CD14-positive monocyte (primary cell): ENCODE measurements around the gene XPO6. TPM values are rescaled to one million over a fixed set of nuclear protein-coding genes. Genes with fewer than 3 reads are reported as not detected.

ENCODE experiments used
- DNase-seq, 3 donors: peaks; one replicate each; pipeline ENCODE4 v3.0.0-alpha.2; 2011 to 2022
- H2AFZ ChIP-seq: 2 replicates; pipeline ENCODE4 v1.6.0; 2012; ENCODE audit warnings: mild to moderate bottlenecking, low read depth, low read length, inconsistent platforms; ENCODE audit not compliant: insufficient read depth, poor library complexity, severe bottlenecking
- H3K27ac ChIP-seq, 2 donors: 1 replicate in 1 of 2; 2 replicates in 1 of 2; pipeline ENCODE4 v1.5.1; 2012 to 2013; ENCODE audit warnings: low read length in 2 of 2, control low read depth in 1 of 2, inconsistent platforms in 1 of 2, low read depth in 1 of 2, mild to moderate bottlenecking in 1 of 2
- H3K27me3 ChIP-seq, 2 donors: one replicate each; pipeline versions ENCODE4 v1.6.0 to v1.6.1; 2011 to 2013; ENCODE audit warnings: low read length in 2 of 2; ENCODE audit not compliant: control insufficient read depth in 2 of 2, insufficient read depth in 2 of 2
- H3K36me3 ChIP-seq, 2 donors: replicated peaks in 1 of 2; 1 replicate in 1 of 2; 2 replicates in 1 of 2; pipeline versions ENCODE4 v1.5.1 to v1.6.1; 2012 to 2013; ENCODE audit warnings: low read length in 2 of 2, control low read depth in 1 of 2, inconsistent platforms in 1 of 2, mild to moderate bottlenecking in 1 of 2; ENCODE audit not compliant: insufficient read depth in 2 of 2, control insufficient read depth in 1 of 2
- H3K4me1 ChIP-seq, 2 donors: 1 replicate in 1 of 2; 2 replicates in 1 of 2; pipeline versions ENCODE4 v1.5.1 to v1.6.1; 2012 to 2013; ENCODE audit warnings: low read length in 2 of 2, control low read depth in 1 of 2, inconsistent platforms in 1 of 2, mild to moderate bottlenecking in 1 of 2, moderate library complexity in 1 of 2; ENCODE audit not compliant: insufficient read depth in 2 of 2, control insufficient read depth in 1 of 2
- H3K4me2 ChIP-seq: replicated peaks from 2 replicates; pipeline ENCODE3; 2012; ENCODE audit warnings: low read length, moderate library complexity, mild to moderate bottlenecking; ENCODE audit not compliant: poor library complexity, severe bottlenecking; ENCODE audit errors: extremely low read depth
- H3K4me3 ChIP-seq, 3 experiments: fragments of 200-600 bp in 1 of 3; sonication (generic) in 1 of 3; replicated peaks in 1 of 3; 1 replicate in 2 of 3; 2 replicates in 1 of 3; pipeline ENCODE4 v1.5.1; 2011 to 2013; ENCODE audit warnings: low read length in 3 of 3, mild to moderate bottlenecking in 3 of 3, control low read depth in 2 of 3, low read depth in 2 of 3, inconsistent platforms in 1 of 3, moderate library complexity in 1 of 3
- H3K79me2 ChIP-seq: 2 replicates; pipeline ENCODE4 v1.6.0; 2012; ENCODE audit warnings: mild to moderate bottlenecking, control low read depth, inconsistent platforms, low read length, moderate library complexity; ENCODE audit not compliant: insufficient read depth
- H3K9ac ChIP-seq: 2 replicates; pipeline ENCODE4 v1.6.0; 2017; ENCODE audit warnings: low read length, mild to moderate bottlenecking; ENCODE audit not compliant: insufficient read depth, poor library complexity, severe bottlenecking
- H3K9me3 ChIP-seq, 2 donors: replicated peaks in 1 of 2; 1 replicate in 1 of 2; 2 replicates in 1 of 2; pipeline versions ENCODE4 v1.5.1 to v1.6.1; 2012 to 2013; ENCODE audit warnings: low read length in 2 of 2, control low read depth in 1 of 2; ENCODE audit not compliant: control insufficient read depth in 1 of 2, insufficient read depth in 1 of 2
- H4K20me1 ChIP-seq: 2 replicates; pipeline ENCODE4 v1.6.0; 2012; ENCODE audit warnings: mild to moderate bottlenecking, low read length, control low read depth, moderate library complexity; ENCODE audit not compliant: insufficient read depth
- H3K27ac Mint-ChIP-seq, 7 donors: one replicate each; pipeline ENCODE4 v1.8.0; 2020; ENCODE audit warnings: mild to moderate bottlenecking in 7 of 7, mixed read lengths in 7 of 7, moderate library complexity in 6 of 7, inconsistent platforms in 2 of 7
- H3K27me3 Mint-ChIP-seq, 3 donors: one replicate each; pipeline ENCODE4 v1.8.0; 2021 to 2022; ENCODE audit warnings: low read depth in 3 of 3, mild to moderate bottlenecking in 3 of 3, mixed read lengths in 3 of 3, moderate library complexity in 3 of 3, inconsistent platforms in 1 of 3
- H3K36me3 Mint-ChIP-seq, 2 donors: one replicate each; pipeline ENCODE4 v1.8.0; 2020; ENCODE audit warnings: mixed read lengths in 2 of 2, inconsistent platforms in 1 of 2, mild to moderate bottlenecking in 1 of 2
- H3K4me1 Mint-ChIP-seq: one replicate; pipeline ENCODE4 v1.8.0; 2020; ENCODE audit warnings: mild to moderate bottlenecking, mixed read lengths
- H3K4me3 Mint-ChIP-seq, 2 donors: one replicate each; pipeline ENCODE4 v1.8.0; 2020; ENCODE audit warnings: mild to moderate bottlenecking in 2 of 2, mixed read lengths in 2 of 2, moderate library complexity in 1 of 2
- H3K9me3 Mint-ChIP-seq, 7 donors: one replicate each; pipeline ENCODE4 v1.8.0; 2020 to 2022; ENCODE audit warnings: mixed read lengths in 7 of 7, mild to moderate bottlenecking in 6 of 7, moderate library complexity in 6 of 7, inconsistent platforms in 2 of 7
- CTCF ChIP-seq: fragments of 200-600 bp; IDR thresholded peaks from one replicate; pipeline ENCODE4 v1.8.0; 2022; ENCODE audit warnings: antibody characterized with exemption, mild to moderate bottlenecking
- WGBS: methylation state at CpG from one replicate; pipeline ENCODE4 v1.1.5; 2013; ENCODE audit warnings: missing lambda C conversion rate; ENCODE audit not compliant: insufficient coverage; 5-methylcytosine and 5-hydroxymethylcytosine counted together
- intact Hi-C, 2 donors: fragments of 100-400 bp; cut with micrococcal nuclease; formaldehyde crosslinking; loops; one replicate each; pipeline versions ENCODE4 v1.15.0 to v1.15.1; 2023
- polyA plus RNA-seq, 3 donors: library from polyadenylated mRNA; depleted of rRNA in 1 of 3; unstranded in 2 of 3; stranded (reverse) in 1 of 3; fragments of 300-500 nt in 2 of 3; fragments of >200 nt in 1 of 3; fragmentation: Illumina TruSeq in 2 of 3; gene quantifications; 1 replicate in 2 of 3; 2 replicates in 1 of 3; pipeline ENCODE4 v1.2.3, GENCODE V29; 2012 to 2021

Gene XPO6
- polyA plus RNA-seq, 3 donors = 35.7 to 166 (median 38.3) TPM

GRCh38 chr16:28100810-28101532 lies 110.8 kb downstream of the XPO6 start:
- no peaks in the 10 kb centered on the region for H3K79me2 ChIP-seq
- H3K4me2 ChIP-seq = no peak overlapping the region
- peaks cover 0 to 2% (median 0%) of the 10 kb centered on the region in 7 donors for H3K9me3 Mint-ChIP-seq
- H3K27me3 Mint-ChIP-seq = peaks cover 0 to 3% (median 0%) of the 10 kb centered on the region in 3 donors
- H3K36me3 ChIP-seq = peaks cover 92 to 100% of the 10 kb centered on the region in 2 donors
- peaks cover 93 to 100% of the 10 kb centered on the region in 2 donors for H3K36me3 Mint-ChIP-seq
- H3K27ac ChIP-seq = peak overlapping the region in 1 of 2 donors; percentile 13
- DNase-seq = no peak
- no peak overlapping the region for H3K4me3 Mint-ChIP-seq
- H3K4me3 ChIP-seq = no peak overlapping the region
- H3K27ac Mint-ChIP-seq = peak overlapping the region in 1 of 7 donors; percentile 26
- no peaks in the 10 kb centered on the region for H3K9me3 ChIP-seq
- H2AFZ ChIP-seq = no peak overlapping the region
- intact Hi-C loops = no loop called here
- H4K20me1 ChIP-seq = peaks cover 32% of the 10 kb centered on the region
- WGBS = 98% methylated on average over 13 of the region's 14 CpGs
- H3K4me1 Mint-ChIP-seq = no peaks in the 10 kb centered on the region
- H3K9ac ChIP-seq = no peak overlapping the region
- no peaks in the 10 kb centered on the region for H3K27me3 ChIP-seq
- no peak for TF ChIP-seq CTCF
- H3K4me1 ChIP-seq = no peaks in the 10 kb centered on the region

- no peaks in the 10 kb centered on the region for H3K79me2 ChIP-seq
- H3K9ac ChIP-seq = no peak overlapping the region
- H3K4me1 Mint-ChIP-seq = no peaks in the 10 kb centered on the region
- no peak for TF ChIP-seq CTCF
- no peak overlapping the region for H3K4me3 ChIP-seq
- H3K27me3 ChIP-seq = no peaks in the 10 kb centered on the region
- H2AFZ ChIP-seq = no peak overlapping the region
- H3K27ac ChIP-seq = no peak overlapping the region
- no peaks in the 10 kb centered on the region for H3K4me1 ChIP-seq
- H3K4me3 Mint-ChIP-seq = no peak overlapping the region
- intact Hi-C loops = no loop called here
- H3K36me3 Mint-ChIP-seq = peaks cover 79 to 93% of the 10 kb centered on the region in 2 donors
- H4K20me1 ChIP-seq = peaks cover 32% of the 10 kb centered on the region
- H3K9me3 ChIP-seq = no peaks in the 10 kb centered on the region
- peak overlapping the region in 4 of 7 donors; percentile 5 to 73 (median 28) for H3K27ac Mint-ChIP-seq
- H3K9me3 Mint-ChIP-seq = peaks cover 0 to 2% (median 0%) of the 10 kb centered on the region in 7 donors
- WGBS = 96% methylated on average over 14 of the region's 20 CpGs
- H3K4me2 ChIP-seq = no peak overlapping the region
- no peak for DNase-seq
- peaks cover 75 to 87% of the 10 kb centered on the region in 2 donors for H3K36me3 ChIP-seq
- peaks cover 0 to 3% (median 0%) of the 10 kb centered on the region in 3 donors for H3K27me3 Mint-ChIP-seq
Observed at GRCh38 chr16:28098959-28099945, 112.5 kb downstream of the XPO6 start.
